GM12801 (cell line): ENCODE data around the gene IQGAP3.

Experiments used
- CTCF ChIP-seq: IDR thresholded peaks from one replicate; pipeline ENCODE4 v1.5.1; 2011; ENCODE audit warnings: control low read depth; ENCODE audit not compliant: insufficient read length; ENCODE audit errors: extremely low read depth

The IQGAP3 gene

GRCh38 chr1:156495401-156496140 is 76.8 kb downstream of the IQGAP3 start:
- no peak for TF ChIP-seq CTCF

GRCh38 chr1:156494309-156494895 is 78.0 kb downstream of the IQGAP3 start:
- TF ChIP-seq CTCF: no peak

- no peak for TF ChIP-seq CTCF
Observed at GRCh38 chr1:156493742-156494141, 78.6 kb downstream of the IQGAP3 start.

DNA sequence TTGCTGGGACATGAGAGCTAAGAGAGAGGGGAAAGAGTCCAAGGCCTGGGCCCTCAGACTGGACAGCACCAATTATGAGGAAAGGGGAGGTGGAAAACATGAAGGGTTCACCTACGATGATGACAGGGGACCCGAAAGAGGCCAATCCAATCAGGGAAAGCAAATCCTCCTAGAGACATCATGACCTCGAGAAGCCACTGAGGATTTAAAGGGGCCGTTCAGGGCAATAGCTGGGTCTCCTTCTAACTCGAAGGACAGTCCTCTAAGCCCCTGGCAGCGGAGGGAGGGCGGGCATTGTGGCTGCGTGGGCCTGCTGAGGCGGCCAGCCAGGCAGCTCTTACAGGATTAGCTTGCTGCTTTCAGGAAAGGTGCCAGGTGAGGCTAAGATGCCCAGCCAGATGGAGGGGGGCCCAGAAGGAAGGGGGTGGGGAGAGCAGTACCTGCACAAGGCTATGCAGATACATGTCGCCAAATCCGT is 79.2 kb downstream of the IQGAP3 start:
- no peak for TF ChIP-seq CTCF

- TF ChIP-seq CTCF: no peak
Observed at GRCh38 chr1:156492591-156493080, 79.7 kb downstream of the IQGAP3 start.

GRCh38 chr1:156492013-156492590 is 80.3 kb downstream of the IQGAP3 start:
- TF ChIP-seq CTCF: no peak

DNA sequence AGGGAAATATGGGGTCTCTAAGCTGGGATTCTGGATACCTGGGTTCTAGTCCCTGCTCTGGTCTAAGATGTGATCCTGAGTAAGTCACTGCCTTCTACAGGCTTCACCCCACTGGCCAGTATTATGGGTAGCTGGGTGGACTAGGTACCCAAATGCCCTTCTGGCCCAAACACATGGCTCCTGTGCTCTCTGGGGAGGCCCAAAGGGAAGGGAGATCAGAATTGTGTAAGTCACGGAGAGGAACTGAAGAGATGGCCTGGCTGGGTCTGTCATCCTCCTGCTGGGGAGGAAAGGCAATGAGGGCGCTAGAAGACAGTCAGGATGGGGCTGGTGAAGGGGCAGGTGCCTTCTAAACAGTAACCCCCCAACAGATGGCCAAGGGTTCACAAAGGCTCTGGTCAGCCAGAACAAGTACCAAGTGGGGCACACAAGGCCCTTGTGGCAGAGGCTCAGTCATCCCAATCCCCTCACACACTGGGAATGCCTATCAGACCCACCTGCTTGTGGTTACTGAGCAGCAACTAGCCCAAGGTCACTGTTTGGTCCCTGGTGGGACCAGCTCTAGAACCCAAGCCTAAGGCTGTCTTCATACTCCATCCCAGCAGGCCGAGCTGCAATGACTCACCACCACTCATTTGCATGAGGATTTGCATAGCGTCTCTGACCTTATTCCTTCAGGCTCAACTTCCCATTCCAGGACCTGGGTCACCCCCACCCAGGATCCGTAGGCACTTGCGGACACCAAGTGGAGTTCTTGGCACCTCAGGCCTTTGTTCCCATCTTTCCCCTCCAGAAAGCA is 81.0 kb downstream of the IQGAP3 start:
- no peak for TF ChIP-seq CTCF
